ENCODE measurements around the gene FBXO41.
"Not testable (repeated sequence)": the region's sequence is repeated elsewhere in the genome, so short reads cannot be mapped to it uniquely, and the experiment has no call there.

FBXO41 gene

GRCh38 chr2:73262691-73263429, 21.4 kb downstream of the FBXO41 start:
- not testable (repeated sequence) for DNase-seq (ENCODE audit: low spot score)

GRCh38 chr2:73262108-73262651, 22.1 kb downstream of the FBXO41 start:
- peak; percentile 55 for DNase-seq (ENCODE audit: low spot score)

- DNase-seq (ENCODE audit: low spot score) = peak; percentile 97
These were observed 23.8 kb downstream of the FBXO41 start for GRCh38 chr2:73260338-73260984.

- no peak for DNase-seq (ENCODE audit: low spot score)
These were observed 24.5 kb downstream of the FBXO41 start for GRCh38 chr2:73259704-73260337.

- DNase-seq (ENCODE audit: low spot score) = no peak
These were observed 25.0 kb downstream of the FBXO41 start for GRCh38 chr2:73259276-73259675.

GRCh38 chr2:73258913-73259215, 25.4 kb downstream of the FBXO41 start:
- no peak for DNase-seq (ENCODE audit: low spot score)

GRCh38 chr2:73258186-73258912, 25.9 kb downstream of the FBXO41 start:
- no peak for DNase-seq (ENCODE audit: low spot score)

GRCh38 chr2:73257425-73258125, 26.7 kb downstream of the FBXO41 start:
- DNase-seq (ENCODE audit: low spot score) = no peak

- no peak for DNase-seq (ENCODE audit: low spot score)
These were observed 27.3 kb downstream of the FBXO41 start for GRCh38 chr2:73257021-73257420.

- DNase-seq (ENCODE audit: low spot score) = no peak
These were observed 27.7 kb downstream of the FBXO41 start for GRCh38 chr2:73256618-73256922.

GRCh38 chr2:73255907-73256617, 28.2 kb downstream of the FBXO41 start:
- no peak for DNase-seq (ENCODE audit: low spot score)

GRCh38 chr2:73255007-73255644, 29.2 kb downstream of the FBXO41 start:
- DNase-seq (ENCODE audit: low spot score) = no peak

- DNase-seq (ENCODE audit: low spot score) = no peak
These were observed 29.8 kb downstream of the FBXO41 start for GRCh38 chr2:73254343-73255006.

GRCh38 chr2:73253901-73254300, 30.4 kb downstream of the FBXO41 start:
- no peak for DNase-seq (ENCODE audit: low spot score)

GRCh38 chr2:73253400-73253799, 30.9 kb downstream of the FBXO41 start:
- DNase-seq (ENCODE audit: low spot score) = no peak

- no peak for DNase-seq (ENCODE audit: low spot score)
These were observed 31.8 kb downstream of the FBXO41 start for GRCh38 chr2:73252238-73253027.

- no peak for DNase-seq (ENCODE audit: low spot score)
These were observed 33.1 kb downstream of the FBXO41 start for GRCh38 chr2:73250872-73251846.

GRCh38 chr2:73249636-73250035, 34.6 kb downstream of the FBXO41 start:
- no peak for DNase-seq (ENCODE audit: low spot score)

All from HuH-7 (cell line).